Body of pancreas (tissue), 4 donors: ENCODE results near the gene VWDE. TPM values are rescaled to one million over a fixed set of nuclear protein-coding genes. Genes with fewer than 3 reads are reported as not detected.
A peak's percentile ranks its signal among the peaks of the same experiment; 100 is the strongest.
"Not testable (repeated sequence)": the region's sequence is repeated elsewhere in the genome, so short reads cannot be mapped to it uniquely, and the experiment has no call there.

Experiments
- ATAC-seq: fragments of 150-250 bp; one replicate; pipeline ENCODE4 v1.9.1; 2016
- DNase-seq, 4 donors: peaks; one replicate each; pipeline ENCODE4 v3.0.0-alpha.2; 2019
- H3K27ac ChIP-seq, 4 donors: fragments of 200-600 bp; sonication (generic); 1 replicate in 3 of 4; 2 replicates in 1 of 4; pipeline versions ENCODE4 v1.5.1 to v1.6.1; 2016 to 2019; ENCODE audit warnings: mild to moderate bottlenecking in 1 of 4, mixed read lengths in 1 of 4, moderate library complexity in 1 of 4
- H3K27me3 ChIP-seq, 2 donors: fragments of 200-600 bp; sonication (generic); one replicate each; pipeline ENCODE4 v1.6.0; 2016; ENCODE audit warnings: mild to moderate bottlenecking in 1 of 2
- H3K36me3 ChIP-seq, 2 donors: fragments of 200-600 bp; sonication (generic); replicated peaks in 1 of 2; 2 replicates each; pipeline ENCODE4 v1.5.1; 2016; ENCODE audit warnings: low read depth in 2 of 2; ENCODE audit not compliant: insufficient read depth in 1 of 2
- H3K4me1 ChIP-seq: fragments of 200-600 bp; sonication (generic); one replicate; pipeline ENCODE4 v1.6.0; 2016
- H3K4me3 ChIP-seq, 2 donors: fragments of 200-600 bp; sonication (generic); 1 replicate in 1 of 2; 2 replicates in 1 of 2; pipeline ENCODE4 v1.5.1; 2016 to 2019
- H3K9me3 ChIP-seq, 3 donors: fragments of 200-600 bp; sonication (generic); 1 replicate in 2 of 3; 2 replicates in 1 of 3; pipeline ENCODE4 v1.5.1; 2016
- POLR2A ChIP-seq, 3 donors: fragments of 450-650 bp; IDR thresholded peaks; one replicate each; pipeline ENCODE4 v1.6.1; 2016; ENCODE audit warnings: antibody characterized with exemption in 3 of 3, mild to moderate bottlenecking in 2 of 3
- WGBS, 2 donors: methylation state at CpG; one replicate each; pipeline ENCODE4 v1.1.5; 2017; 5-methylcytosine and 5-hydroxymethylcytosine counted together
- intact Hi-C: fragments of 100-400 bp; cut with DNase I; formaldehyde crosslinking; loops from one replicate; pipeline ENCODE4 v1.15.1; 2023
- total RNA-seq, 2 donors: library from RNA; depleted of rRNA; stranded (reverse); fragments of >200 nt; gene quantifications; one replicate each; pipeline ENCODE4 v1.1.0, GENCODE V29; 2016
- TF ChIP-seq, protein P1 (sequence below), 7 experiments: fragments of 450-650 bp in 4 of 7; fragments of 200-600 bp in 3 of 7; sonication (generic) in 3 of 7; IDR thresholded peaks; one replicate each; pipeline ENCODE4 v1.5.1; 2016 to 2019; ENCODE audit warnings: antibody characterized with exemption in 7 of 7

Gene VWDE
- 1 to 10 TPM; 1.6 to 2.6 TPM for total RNA-seq

DNA sequence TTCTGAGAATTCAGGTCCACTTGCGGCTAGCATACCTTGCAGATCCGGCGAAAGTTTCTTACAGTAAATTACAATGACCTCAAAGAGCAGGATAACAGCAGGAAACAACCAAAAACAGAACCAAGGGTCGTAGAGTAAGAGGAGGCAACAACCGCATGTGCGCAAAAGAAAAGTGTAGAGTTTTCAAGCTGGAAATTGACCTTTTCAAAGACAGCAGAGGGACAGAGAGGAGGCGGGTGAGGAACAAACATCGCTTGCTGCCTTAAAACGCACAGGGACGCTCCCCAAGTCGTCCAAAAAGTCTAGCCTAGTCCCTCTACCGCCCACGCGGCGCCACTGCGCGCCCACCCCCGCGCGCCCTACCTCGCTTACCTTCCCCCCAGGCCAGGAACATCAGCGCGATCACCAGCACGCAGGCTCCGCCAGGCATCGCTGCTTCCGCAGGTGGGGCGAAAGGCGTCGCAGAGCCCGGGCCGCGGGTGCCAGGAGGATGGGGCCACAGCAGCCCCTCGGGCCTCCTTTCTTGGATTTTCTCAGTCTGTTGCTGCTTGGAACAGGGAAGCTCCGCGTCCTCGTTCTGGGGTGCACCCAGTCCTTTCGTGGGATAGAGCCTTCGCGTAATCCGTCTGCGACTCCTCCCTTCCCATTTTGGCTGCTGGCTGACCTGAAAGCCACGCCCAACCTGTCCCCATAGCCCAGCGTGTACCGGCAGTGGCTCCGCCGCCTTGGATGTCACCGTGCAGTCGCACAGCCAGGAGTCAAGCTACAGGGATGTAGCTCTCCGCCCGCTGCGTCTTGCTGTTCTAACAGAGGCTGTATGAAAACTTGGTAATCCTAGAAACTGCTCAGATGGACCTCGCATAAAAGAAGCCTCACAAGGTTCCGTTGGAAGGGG, at the start of gene VWDE:
Gene VWDE, minus strand, starts transcription at position 579 of the 895 bp plus-strand sequence. Its CDS starts 149 bp downstream, at position 430.
- H3K27me3 ChIP-seq, result no peaks in the 10 kb centered on the region
- 1 to 2% methylated on average over 35 to 54 of the region's 54 CpGs for WGBS, 2 donors
- peak; percentile 75 for ATAC-seq
- peaks cover 13% of the 10 kb centered on the region for H3K4me1 ChIP-seq
- H3K36me3 ChIP-seq, result no peaks in the 10 kb centered on the region
- DNase-seq, result peak; percentile 36 to 69 (median 52)
- no peaks in the 10 kb centered on the region for H3K9me3 ChIP-seq
- peak in 1 of 3 donors; percentile 31 for TF ChIP-seq POLR2A (IDR thresholded peaks at IDR 0.05)
- TF ChIP-seq, protein P1, sequence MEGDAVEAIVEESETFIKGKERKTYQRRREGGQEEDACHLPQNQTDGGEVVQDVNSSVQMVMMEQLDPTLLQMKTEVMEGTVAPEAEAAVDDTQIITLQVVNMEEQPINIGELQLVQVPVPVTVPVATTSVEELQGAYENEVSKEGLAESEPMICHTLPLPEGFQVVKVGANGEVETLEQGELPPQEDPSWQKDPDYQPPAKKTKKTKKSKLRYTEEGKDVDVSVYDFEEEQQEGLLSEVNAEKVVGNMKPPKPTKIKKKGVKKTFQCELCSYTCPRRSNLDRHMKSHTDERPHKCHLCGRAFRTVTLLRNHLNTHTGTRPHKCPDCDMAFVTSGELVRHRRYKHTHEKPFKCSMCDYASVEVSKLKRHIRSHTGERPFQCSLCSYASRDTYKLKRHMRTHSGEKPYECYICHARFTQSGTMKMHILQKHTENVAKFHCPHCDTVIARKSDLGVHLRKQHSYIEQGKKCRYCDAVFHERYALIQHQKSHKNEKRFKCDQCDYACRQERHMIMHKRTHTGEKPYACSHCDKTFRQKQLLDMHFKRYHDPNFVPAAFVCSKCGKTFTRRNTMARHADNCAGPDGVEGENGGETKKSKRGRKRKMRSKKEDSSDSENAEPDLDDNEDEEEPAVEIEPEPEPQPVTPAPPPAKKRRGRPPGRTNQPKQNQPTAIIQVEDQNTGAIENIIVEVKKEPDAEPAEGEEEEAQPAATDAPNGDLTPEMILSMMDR (IDR thresholded peaks at IDR 0.05), result no peak
- peak within 1 kb of the TSS; percentile 15 to 30 for H3K4me3 ChIP-seq
- H3K27ac ChIP-seq, result no peak within 1 kb of the TSS
- intact Hi-C loops, result no loop called here

- ATAC-seq, H3K4me1 ChIP-seq, DNase-seq, H3K27me3 ChIP-seq, H3K36me3 ChIP-seq, H3K4me3 ChIP-seq, H3K9me3 ChIP-seq, intact Hi-C loops, H3K27ac ChIP-seq: not testable (repeated sequence)
- 88 to 100% methylated on average over 1 to 2 of the region's 2 CpGs for WGBS, 2 donors
Observed at GRCh38 chr7:12453136-12453535, 49.5 kb upstream of the VWDE start.

GRCh38 chr7:12450615-12451014, 47.0 kb upstream of the VWDE start:
- H3K27ac ChIP-seq, result no peak overlapping the region
- DNase-seq, result no peak
- ATAC-seq, result no peak
- H3K4me3 ChIP-seq, result no peak overlapping the region
- no peaks in the 10 kb centered on the region for H3K4me1 ChIP-seq
- TF ChIP-seq, protein P1 (IDR thresholded peaks at IDR 0.05), result no peak
- no peak for TF ChIP-seq POLR2A (IDR thresholded peaks at IDR 0.05)
- 50% methylated on average over 2 of the region's 2 CpGs for WGBS, 2 donors
- no peaks in the 10 kb centered on the region for H3K9me3 ChIP-seq
- H3K36me3 ChIP-seq, result no peaks in the 10 kb centered on the region
- no peaks in the 10 kb centered on the region for H3K27me3 ChIP-seq
- intact Hi-C loops, result no loop called here

DNA sequence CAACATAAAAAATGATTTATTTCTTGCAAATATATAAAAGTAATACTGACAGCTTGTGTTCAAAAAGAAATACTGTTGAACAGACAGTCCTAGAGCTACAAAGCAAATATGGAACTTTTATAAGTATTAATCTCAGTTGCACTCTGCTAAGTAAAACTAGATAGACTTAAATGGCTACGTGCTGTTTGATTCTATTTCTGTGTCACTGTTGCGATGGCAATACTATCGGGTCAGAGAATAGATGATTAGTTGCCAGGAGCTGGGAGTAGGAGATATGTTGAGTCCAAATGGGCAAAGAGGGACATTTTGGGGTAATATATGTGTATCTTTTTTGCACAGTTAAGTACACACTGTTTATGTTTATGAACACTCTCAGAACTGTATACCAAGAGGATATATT, 41.1 kb upstream of the VWDE start:
- DNase-seq, result no peak
- Histone ChIP-seq H3K4me3 (no peak overlapping the region), H3K27ac (no peak overlapping the region), H3K4me1 (no peaks in the 10 kb centered on the region), H3K9me3 (no peaks in the 10 kb centered on the region), H3K27me3 (no peaks in the 10 kb centered on the region), H3K36me3 (no peaks in the 10 kb centered on the region)
- TF ChIP-seq, protein P1 (IDR thresholded peaks at IDR 0.05), result no peak
- TF ChIP-seq POLR2A (IDR thresholded peaks at IDR 0.05), result no peak
- ATAC-seq, result no peak
- WGBS, 2 donors, result 59 to 60% methylated on average over 3 of the region's 3 CpGs
- intact Hi-C loops, result no loop called here

- H3K4me3 ChIP-seq, result no peak overlapping the region
- no peaks in the 10 kb centered on the region for H3K4me1 ChIP-seq
- no peak overlapping the region for H3K27ac ChIP-seq
- TF ChIP-seq POLR2A (IDR thresholded peaks at IDR 0.05), result no peak
- 70 to 71% methylated on average over 5 of the region's 5 CpGs for WGBS, 2 donors
- no peaks in the 10 kb centered on the region for H3K27me3 ChIP-seq
- ATAC-seq, result no peak
- H3K9me3 ChIP-seq, result no peaks in the 10 kb centered on the region
- DNase-seq, result no peak
- intact Hi-C loops, result no loop called here
- no peaks in the 10 kb centered on the region for H3K36me3 ChIP-seq
Observed at GRCh38 chr7:12440229-12440628, 36.6 kb upstream of the VWDE start.
